Activated CD8-positive, alpha-beta T cell treated with anti-CD3 and anti-CD28 coated beads for 36 hours (primary cell): ENCODE data around the gene ACYP2. TPM values are rescaled to one million over a fixed set of nuclear protein-coding genes. Genes with fewer than 3 reads are reported as not detected.

Source experiments
- ATAC-seq: fragments of 200-7000 bp; cut with Tn5 transposase; one replicate; pipeline ENCODE4 v1.10.0; 2021; ENCODE audit warnings: mild to moderate bottlenecking, moderate library complexity
- CTCF ChIA-PET: fragments of 350-600 bp; sonication (Branson Sonifier 250); formaldehyde crosslinking; loops from one replicate; lab custom pipeline; 2021; ENCODE audit warnings: antibody characterized with exemption; lab: Charles Lee
- POLR2A ChIA-PET: fragments of 350-600 bp; sonication (Branson Sonifier 250); formaldehyde crosslinking; loops from one replicate; lab custom pipeline; 2021; ENCODE audit warnings: antibody characterized with exemption; lab: Charles Lee
- DNase-seq: peaks from one replicate; pipeline ENCODE4 v3.0.0-alpha.2; 2020
- H3K27ac Mint-ChIP-seq: one replicate; pipeline ENCODE4 v1.8.0; 2021; ENCODE audit warnings: mild to moderate bottlenecking, mixed read lengths
- H3K27me3 Mint-ChIP-seq: one replicate; pipeline ENCODE4 v1.8.0; 2021; ENCODE audit warnings: mixed read lengths
- H3K36me3 Mint-ChIP-seq: one replicate; pipeline ENCODE4 v1.8.0; 2021; ENCODE audit warnings: low read depth, mixed read lengths
- H3K4me1 Mint-ChIP-seq: one replicate; pipeline ENCODE4 v1.8.0; 2021; ENCODE audit warnings: low read depth, mixed read lengths
- H3K4me3 Mint-ChIP-seq: one replicate; pipeline ENCODE4 v1.8.0; 2021; ENCODE audit warnings: mild to moderate bottlenecking, moderate library complexity, mixed read lengths
- H3K9me3 Mint-ChIP-seq: one replicate; pipeline ENCODE4 v1.8.0; 2021; ENCODE audit warnings: mixed read lengths
- intact Hi-C: fragments of 100-400 bp; cut with micrococcal nuclease; formaldehyde crosslinking; loops from one replicate; pipeline ENCODE4 v1.10.0; 2022
- total RNA-seq, 2 experiments: library from RNA; stranded (reverse); gene quantifications; one replicate each; pipeline ENCODE4 v1.2.3, GENCODE V29; 2021
- TF ChIP-seq, protein P1 (sequence below): fragments of 200-600 bp; IDR thresholded peaks from one replicate; pipeline ENCODE4 v1.8.0; 2022; ENCODE audit warnings: antibody characterized with exemption, mild to moderate bottlenecking

The ACYP2 gene
- total RNA-seq, 2 experiments from 2014 or later, result 5.8 to 6.0 TPM

DNA sequence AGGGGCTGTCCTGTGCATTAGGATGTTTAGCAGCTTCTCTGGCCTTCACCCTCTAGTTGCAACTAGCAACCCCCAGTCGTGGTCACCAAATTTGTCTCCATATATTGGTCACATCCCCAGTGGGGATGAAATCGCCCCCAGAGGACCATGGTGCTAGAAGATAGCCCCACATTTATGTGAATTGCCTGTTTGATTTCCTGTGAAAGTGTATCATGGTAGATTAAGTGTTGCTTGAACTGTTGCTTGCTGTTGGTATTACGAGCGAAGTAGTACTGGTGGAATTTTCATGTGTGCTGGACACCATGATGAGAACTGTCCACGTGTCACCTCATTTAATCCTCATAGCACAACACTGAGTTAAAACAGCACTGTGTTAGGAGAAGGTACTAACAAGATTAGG lies 81.2 kb downstream of the ACYP2 start:
- Mint-ChIP-seq H3K4me1 (no peaks in the 10 kb centered on the region), H3K27me3 (no peaks in the 10 kb centered on the region), H3K4me3 (no peak overlapping the region), H3K36me3 (no peaks in the 10 kb centered on the region), H3K9me3 (no peaks in the 10 kb centered on the region), H3K27ac (no peak overlapping the region)
- POLR2A ChIA-PET, result no interaction called here
- TF ChIP-seq, protein P1, sequence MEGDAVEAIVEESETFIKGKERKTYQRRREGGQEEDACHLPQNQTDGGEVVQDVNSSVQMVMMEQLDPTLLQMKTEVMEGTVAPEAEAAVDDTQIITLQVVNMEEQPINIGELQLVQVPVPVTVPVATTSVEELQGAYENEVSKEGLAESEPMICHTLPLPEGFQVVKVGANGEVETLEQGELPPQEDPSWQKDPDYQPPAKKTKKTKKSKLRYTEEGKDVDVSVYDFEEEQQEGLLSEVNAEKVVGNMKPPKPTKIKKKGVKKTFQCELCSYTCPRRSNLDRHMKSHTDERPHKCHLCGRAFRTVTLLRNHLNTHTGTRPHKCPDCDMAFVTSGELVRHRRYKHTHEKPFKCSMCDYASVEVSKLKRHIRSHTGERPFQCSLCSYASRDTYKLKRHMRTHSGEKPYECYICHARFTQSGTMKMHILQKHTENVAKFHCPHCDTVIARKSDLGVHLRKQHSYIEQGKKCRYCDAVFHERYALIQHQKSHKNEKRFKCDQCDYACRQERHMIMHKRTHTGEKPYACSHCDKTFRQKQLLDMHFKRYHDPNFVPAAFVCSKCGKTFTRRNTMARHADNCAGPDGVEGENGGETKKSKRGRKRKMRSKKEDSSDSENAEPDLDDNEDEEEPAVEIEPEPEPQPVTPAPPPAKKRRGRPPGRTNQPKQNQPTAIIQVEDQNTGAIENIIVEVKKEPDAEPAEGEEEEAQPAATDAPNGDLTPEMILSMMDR, result no peak
- no peak for DNase-seq
- no peak for ATAC-seq
- intact Hi-C loops, result no loop called here
- CTCF ChIA-PET, result interaction anchor here (0.8 kb wide), 1 partner anchor 10 kb away, joined by 4 read pairs; no protein-coding TSS in a partner anchor

DNA sequence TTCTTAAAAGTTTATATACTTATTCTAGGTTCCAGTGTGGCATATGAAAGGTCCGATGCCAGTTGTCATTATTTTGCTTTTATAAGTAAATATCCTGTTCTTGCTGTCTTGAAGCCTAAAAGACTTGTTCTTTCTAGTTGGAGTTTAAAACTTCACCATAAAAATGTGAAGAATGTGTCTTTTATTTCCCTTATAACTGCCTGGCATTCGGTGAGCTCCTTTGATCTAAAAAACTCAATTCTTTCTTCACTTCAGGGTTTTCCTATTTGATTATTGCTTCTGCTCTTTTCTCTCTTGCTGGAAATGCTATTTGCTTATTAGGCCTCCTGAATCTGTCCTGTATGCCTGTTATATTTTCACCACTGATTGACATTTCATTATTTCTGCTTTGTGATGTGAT lies 89.1 kb downstream of the ACYP2 start:
- Mint-ChIP-seq H3K36me3 (no peaks in the 10 kb centered on the region), H3K27me3 (no peaks in the 10 kb centered on the region), H3K4me3 (no peak overlapping the region), H3K27ac (no peak overlapping the region), H3K9me3 (no peaks in the 10 kb centered on the region), H3K4me1 (peaks cover 2% of the 10 kb centered on the region)
- no peak for ATAC-seq
- CTCF ChIA-PET, result no interaction called here
- DNase-seq, result no peak
- POLR2A ChIA-PET, result no interaction called here
- intact Hi-C loops, result no loop called here
- TF ChIP-seq, protein P1, result no peak

GRCh38 chr2:54206596-54206995 lies 91.2 kb downstream of the ACYP2 start:
- Mint-ChIP-seq H3K27me3 (no peaks in the 10 kb centered on the region), H3K4me3 (no peak overlapping the region), H3K27ac (no peak overlapping the region), H3K9me3 (no peaks in the 10 kb centered on the region), H3K36me3 (no peaks in the 10 kb centered on the region), H3K4me1 (peaks cover 2% of the 10 kb centered on the region)
- CTCF ChIA-PET, result interaction anchor here (0.7 to 1.6 kb wide), 12 partner anchors 10 to 500 kb away, joined by 3 to 6 read pairs (median 4); no protein-coding TSS in a partner anchor
- intact Hi-C loops, result no loop called here
- ATAC-seq (peak; percentile 64), DNase-seq (no peak)
- POLR2A ChIA-PET, result no interaction called here
- TF ChIP-seq, protein P1, result peak; percentile 70

DNA sequence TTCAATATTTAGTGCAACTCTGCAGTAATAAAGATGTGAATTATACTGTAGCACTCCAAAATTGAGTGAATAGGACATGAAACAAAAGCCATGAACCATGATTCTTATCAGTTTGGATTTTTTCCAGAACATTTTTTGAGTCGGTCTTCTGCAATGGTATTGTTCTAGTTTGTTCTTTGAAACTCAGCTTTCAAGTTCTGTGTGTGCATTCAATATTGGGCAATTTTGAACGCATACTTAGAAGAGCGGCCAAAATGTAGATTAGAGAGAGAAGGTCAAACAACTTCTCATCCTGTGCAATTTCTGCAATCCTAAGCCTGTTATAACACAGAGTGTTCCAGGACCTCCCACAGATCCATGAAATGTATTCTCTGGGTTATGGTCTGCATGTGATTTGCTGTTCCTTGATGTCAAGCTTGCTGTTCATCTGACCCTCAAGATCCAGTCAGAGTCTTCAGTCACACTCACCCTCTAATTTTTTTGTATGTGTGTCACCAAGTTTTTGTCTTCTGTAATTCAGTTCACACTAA lies 92.3 kb downstream of the ACYP2 start:
- ATAC-seq, result no peak
- H3K4me1 Mint-ChIP-seq, result peaks cover 2% of the 10 kb centered on the region
- H3K9me3 Mint-ChIP-seq, result no peaks in the 10 kb centered on the region
- no peaks in the 10 kb centered on the region for H3K36me3 Mint-ChIP-seq
- no peak overlapping the region for H3K4me3 Mint-ChIP-seq
- no peak for DNase-seq
- no peaks in the 10 kb centered on the region for H3K27me3 Mint-ChIP-seq
- POLR2A ChIA-PET, result no interaction called here
- TF ChIP-seq, protein P1, result no peak
- CTCF ChIA-PET, result interaction anchor here (1.3 kb wide), 1 partner anchor 31 kb away, joined by 5 read pairs; no protein-coding TSS in a partner anchor
- intact Hi-C loops, result no loop called here
- no peak overlapping the region for H3K27ac Mint-ChIP-seq

DNA sequence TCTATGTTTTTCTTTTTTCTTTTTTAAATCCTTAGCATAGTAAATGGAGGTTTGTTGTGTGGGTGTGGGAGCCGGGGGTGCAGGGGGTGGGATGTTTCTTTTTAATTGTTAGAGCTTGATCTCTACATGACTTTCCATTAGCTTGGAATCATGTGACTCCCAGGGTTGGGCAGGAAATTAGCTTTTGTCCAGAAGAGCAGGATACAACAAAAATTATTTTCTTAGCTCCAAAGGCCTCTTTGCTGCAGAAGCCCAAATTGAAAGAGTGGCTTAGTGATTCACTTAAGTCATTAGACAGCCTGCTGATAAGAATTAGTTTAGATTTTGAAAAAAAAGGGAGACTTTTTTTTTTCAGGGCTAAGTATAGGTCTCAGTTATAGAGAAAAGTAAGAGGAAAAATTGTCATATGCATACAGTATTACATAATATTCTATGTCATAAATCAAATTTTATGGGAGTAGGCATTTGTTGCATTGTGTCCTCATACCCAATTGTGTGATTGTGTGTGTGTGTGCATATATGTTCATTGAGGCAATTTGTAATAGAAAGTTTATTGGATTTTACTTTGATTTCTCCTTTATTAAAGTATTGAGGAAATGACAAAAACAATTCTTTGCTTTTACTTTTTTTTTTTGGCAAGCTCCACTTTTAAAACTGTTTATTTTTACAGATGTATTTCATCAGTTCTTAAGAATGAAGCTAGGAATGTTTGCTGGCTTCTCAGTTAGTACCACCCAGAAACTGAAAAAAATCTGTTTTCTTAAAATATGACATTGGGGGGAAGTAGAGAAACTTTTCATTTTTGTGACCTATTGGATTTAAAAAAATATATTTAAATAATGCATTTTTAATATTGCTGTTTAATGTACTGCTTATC lies 93.2 kb downstream of the ACYP2 start:
- Mint-ChIP-seq H3K27ac (no peak overlapping the region), H3K27me3 (no peaks in the 10 kb centered on the region), H3K4me1 (peaks cover 2% of the 10 kb centered on the region), H3K9me3 (no peaks in the 10 kb centered on the region), H3K4me3 (no peak overlapping the region), H3K36me3 (no peaks in the 10 kb centered on the region)
- ChIA-PET POLR2A (no interaction called here), CTCF (no interaction called here)
- DNase-seq (no peak), ATAC-seq (no peak)
- intact Hi-C loops, result no loop called here
- TF ChIP-seq, protein P1, result no peak
